IPS-15b (cell line): Measurements from ENCODE around the gene PVALEF.

Experiments
- H3K27me3 ChIP-seq: one replicate; pipeline ENCODE4 v1.6.1; 2013; ENCODE audit warnings: low read length; ENCODE audit not compliant: control insufficient read depth, insufficient read depth
- H3K36me3 ChIP-seq: one replicate; pipeline ENCODE4 v1.6.1; 2013; ENCODE audit warnings: low read length; ENCODE audit not compliant: control insufficient read depth, insufficient read depth
- H3K4me1 ChIP-seq: one replicate; pipeline ENCODE4 v1.6.1; 2013; ENCODE audit warnings: mild to moderate bottlenecking, low read length; ENCODE audit not compliant: control insufficient read depth, insufficient read depth
- H3K4me3 ChIP-seq: one replicate; pipeline ENCODE4 v1.5.1; 2013; ENCODE audit warnings: low read depth, low read length
- H3K9ac ChIP-seq: one replicate; pipeline ENCODE4 v1.6.1; 2013; ENCODE audit warnings: low read depth, mild to moderate bottlenecking, low read length
- H3K9me3 ChIP-seq: one replicate; pipeline ENCODE4 v1.6.1; 2013; ENCODE audit warnings: mild to moderate bottlenecking, low read length; ENCODE audit not compliant: control insufficient read depth, insufficient read depth

Gene PVALEF

DNA sequence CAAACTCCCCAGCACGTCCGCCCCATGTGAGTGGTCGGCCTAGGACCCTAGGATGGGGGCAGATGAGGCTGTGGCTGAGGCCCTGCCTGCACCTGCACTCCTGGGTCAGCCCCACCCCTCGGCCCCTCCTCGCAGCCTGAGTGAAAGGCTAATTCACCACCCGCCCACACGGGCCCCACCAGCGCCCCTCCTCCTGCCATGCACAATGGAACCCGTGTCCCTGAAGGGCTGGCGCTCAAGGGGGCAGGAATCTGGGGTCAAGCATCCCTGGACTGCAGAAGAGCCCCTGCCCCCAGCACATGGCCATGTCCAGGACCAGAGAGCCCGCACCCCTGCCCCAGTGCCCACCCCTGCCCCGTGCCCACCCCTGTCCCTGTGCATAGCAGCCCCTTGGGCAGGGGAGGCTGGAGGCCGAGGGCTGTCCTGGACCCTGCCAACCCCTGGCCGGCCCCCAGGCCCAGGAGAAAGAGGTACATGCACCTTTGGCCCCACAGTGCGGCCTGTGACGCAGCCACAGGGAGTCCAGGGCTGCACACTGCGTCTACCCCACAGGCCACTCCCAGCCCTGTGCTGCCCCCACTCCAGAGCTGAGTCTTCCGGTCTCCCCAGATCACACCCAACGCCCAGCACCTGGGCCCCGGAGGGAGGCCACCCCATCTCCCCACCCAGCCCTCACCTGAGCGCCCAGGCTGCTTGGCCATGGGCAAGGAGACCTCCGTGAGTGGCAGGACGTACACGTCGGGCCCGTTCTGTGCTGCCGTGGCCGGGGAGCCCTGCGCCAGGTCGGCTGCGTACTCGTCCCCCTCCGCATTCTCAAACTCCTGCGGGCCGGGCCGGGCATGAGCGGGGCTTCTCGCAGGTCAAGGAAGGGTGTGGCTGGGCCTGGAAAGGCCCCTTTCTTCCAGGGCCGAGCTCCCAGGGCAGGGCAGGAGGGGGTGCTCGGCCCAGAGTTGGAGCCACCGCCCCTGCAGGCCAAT lies 34.6 kb upstream of the PVALEF start:
- no peak overlapping the region for H3K9ac ChIP-seq

DNA sequence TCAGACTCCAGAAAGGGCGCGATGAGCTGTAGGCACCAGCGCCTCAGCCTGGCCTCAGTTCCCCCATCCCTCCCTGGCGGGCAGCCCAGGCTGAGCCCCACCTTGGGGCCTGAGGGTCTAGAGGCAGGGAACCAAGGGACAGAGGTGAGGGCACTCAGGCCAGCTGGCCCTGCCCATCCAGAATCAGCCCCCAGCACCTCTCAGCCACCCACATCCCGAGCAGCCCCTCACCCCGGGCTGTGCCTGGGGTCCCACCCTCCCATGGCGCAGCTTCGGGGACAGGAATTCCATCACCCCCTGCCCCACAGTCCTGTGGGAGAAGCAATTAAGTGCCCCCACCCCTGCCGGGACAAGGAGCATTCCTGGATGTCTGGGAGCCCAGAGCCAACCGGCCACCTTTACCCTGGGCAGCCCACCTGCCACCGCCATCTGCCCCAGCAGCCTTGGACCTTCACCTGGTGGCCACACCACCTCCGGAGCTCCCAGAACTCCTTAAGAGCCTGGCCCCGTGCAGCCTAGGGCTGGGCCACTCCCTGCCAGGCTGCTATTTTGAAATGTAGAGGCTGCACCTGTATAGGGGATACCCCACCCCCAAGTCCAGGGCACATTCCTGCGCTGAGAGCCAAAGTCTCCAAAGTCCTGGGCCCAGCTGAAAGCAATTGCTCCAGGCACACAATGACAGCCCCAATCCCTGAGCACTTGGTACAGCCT lies 33.7 kb upstream of the PVALEF start:
- no peaks in the 10 kb centered on the region for H3K4me1 ChIP-seq
- no peak overlapping the region for H3K4me3 ChIP-seq
- H3K27me3 ChIP-seq: no peaks in the 10 kb centered on the region
- no peaks in the 10 kb centered on the region for H3K9me3 ChIP-seq
- H3K9ac ChIP-seq: peak overlapping the region; percentile 54
- H3K36me3 ChIP-seq: no peaks in the 10 kb centered on the region

More for the DNA sequence above, 34.6 kb upstream of the PVALEF start:
- no peaks in the 10 kb centered on the region for H3K9me3 ChIP-seq
- H3K4me1 ChIP-seq: no peaks in the 10 kb centered on the region
- H3K4me3 ChIP-seq: no peak overlapping the region
- no peaks in the 10 kb centered on the region for H3K27me3 ChIP-seq
- H3K36me3 ChIP-seq: no peaks in the 10 kb centered on the region

DNA sequence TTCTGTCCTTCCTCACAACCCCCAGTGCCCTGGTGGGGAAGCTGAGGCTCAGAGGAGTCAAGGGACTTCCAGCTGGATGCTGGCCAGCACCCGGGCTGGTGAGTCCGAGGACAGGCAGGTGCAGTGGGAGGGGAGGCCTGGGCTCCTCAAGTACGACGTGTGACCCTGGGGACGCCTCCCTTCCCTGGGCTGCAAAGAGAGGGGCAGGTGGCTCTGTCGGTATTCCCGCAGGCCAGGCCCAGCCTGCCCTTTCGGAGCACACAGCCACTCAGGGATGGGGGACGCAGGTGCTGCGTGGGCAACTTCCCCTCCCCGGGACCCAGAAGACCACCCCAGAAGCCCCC lies 33.1 kb upstream of the PVALEF start:
- Histone ChIP-seq H3K4me1 (no peaks in the 10 kb centered on the region), H3K9me3 (no peaks in the 10 kb centered on the region), H3K36me3 (no peaks in the 10 kb centered on the region), H3K9ac (peak overlapping the region; percentile 54), H3K4me3 (no peak overlapping the region), H3K27me3 (no peaks in the 10 kb centered on the region)

DNA sequence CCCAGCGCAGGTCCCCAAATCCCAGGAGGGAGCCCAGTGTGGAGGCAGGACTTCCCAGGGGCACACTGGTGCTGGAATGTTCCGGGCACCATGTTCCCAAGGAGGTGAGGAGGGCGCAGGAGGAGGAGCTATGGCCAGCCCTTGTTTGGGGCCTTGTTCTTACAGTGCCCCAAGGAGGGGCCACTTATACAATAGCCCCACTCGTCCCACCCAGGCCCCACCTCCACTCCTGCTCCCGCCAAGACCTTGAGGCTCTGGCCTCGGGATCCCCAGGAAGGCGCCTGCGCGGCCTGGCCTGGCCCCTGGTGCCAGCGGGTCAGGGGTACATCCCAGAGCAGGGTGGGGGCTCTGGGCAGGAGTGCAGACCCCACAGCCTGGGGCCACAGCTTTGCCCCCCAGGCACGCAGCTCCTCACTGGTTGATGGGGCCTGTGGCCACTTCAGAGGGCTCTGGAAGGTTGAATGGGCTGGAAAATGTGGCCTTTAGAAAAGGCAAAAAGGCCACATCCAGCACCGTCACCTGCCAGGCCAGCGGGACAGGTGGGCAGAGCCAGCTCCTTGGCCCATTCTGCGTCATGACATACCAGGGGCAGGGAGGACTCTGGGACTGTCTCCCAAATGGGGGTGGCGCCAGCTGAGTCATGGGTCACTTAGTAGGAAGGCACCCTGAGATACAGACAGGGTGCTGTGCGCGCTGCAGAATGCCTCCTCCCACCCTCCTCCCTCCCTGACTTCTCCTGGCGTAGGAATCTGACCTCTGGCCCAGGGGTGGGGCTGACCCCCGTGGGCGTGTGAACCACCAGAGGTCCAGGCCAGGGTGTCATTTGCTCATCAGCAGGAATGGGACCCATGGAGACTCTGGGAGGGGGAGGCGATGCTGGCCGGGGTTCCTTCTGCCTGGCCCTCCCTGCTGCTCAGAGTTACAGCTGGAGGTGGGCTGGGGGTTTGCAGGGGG lies 32.3 kb upstream of the PVALEF start:
- Histone ChIP-seq H3K4me3 (no peak overlapping the region), H3K9me3 (no peaks in the 10 kb centered on the region), H3K36me3 (no peaks in the 10 kb centered on the region), H3K9ac (no peak overlapping the region), H3K4me1 (no peaks in the 10 kb centered on the region), H3K27me3 (no peaks in the 10 kb centered on the region)

DNA sequence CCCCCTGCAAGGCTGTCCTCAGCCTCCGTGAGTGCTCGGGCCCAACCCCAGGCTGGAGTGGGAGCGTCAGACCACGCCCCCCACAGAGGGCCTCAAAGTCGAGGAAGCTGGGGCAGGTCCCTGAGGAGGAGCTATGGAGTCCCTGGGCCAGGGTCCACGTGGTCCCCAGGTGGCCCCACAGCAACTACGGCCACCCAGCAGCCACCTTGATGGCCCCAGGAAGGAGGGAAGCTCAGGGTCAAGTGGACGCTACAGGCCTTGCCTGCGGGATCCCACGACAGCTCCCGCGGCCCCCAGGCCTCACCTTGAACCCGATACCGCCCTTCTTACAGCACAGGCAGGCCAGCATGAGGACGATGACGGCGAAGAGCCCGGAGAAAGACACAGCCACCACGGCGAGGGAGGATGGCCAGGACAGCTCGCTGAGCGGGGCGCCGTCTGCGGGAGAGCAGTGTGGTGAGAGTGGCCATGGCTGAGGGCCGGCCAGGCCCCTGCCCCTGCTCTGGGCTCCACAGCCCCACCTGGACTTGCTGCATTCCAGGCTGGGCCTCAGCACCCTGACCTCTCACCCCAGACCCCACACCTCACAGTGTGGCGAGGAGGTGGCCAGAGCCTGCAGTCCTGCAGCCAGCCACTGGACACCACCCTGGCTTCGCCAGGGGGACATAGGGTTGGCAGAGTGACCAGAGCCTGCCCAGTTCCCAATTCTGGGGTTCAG lies 31.1 kb upstream of the PVALEF start:
- no peaks in the 10 kb centered on the region for H3K36me3 ChIP-seq
- no peak overlapping the region for H3K9ac ChIP-seq
- no peaks in the 10 kb centered on the region for H3K27me3 ChIP-seq
- H3K9me3 ChIP-seq: no peaks in the 10 kb centered on the region
- no peaks in the 10 kb centered on the region for H3K4me1 ChIP-seq
- H3K4me3 ChIP-seq: no peak overlapping the region

DNA sequence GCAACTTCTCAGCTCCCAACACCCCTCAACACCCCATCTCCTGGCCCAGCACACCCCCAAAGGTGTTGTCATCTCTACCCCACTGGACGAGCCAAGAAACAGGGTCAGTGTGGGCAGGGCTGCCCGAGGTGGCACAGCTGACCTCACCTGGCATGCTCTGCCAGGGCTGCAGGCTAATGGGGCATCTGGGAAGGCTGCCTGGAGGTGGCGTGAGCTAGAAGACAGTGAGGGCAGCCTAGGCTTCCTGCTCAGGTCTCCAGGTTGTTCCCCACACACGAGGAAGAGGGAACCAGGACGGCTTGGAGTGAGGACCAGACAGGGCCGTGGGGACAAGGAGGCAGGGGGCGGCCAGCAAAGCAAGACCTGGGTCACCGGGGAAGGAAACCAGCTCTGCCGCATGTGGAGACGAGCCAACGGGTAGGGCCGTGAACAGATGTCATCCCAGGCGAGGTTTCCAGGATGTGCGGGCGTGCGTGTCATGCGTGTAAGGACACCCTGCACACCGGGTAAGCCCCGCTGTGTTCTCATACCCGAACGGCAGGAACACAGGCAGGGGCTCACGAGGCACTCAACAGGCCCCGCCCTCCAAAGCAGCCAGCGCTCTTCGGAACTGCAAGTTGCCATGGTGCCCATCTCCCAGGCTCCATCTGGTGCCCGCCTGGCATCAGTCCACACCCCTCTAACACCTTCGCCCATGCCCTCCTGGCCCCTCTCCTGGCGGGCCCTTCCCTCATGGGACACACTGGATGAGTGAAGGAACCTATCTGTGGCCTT lies 29.6 kb upstream of the PVALEF start:
- Histone ChIP-seq H3K9ac (no peak overlapping the region), H3K9me3 (no peaks in the 10 kb centered on the region), H3K4me3 (no peak overlapping the region), H3K4me1 (no peaks in the 10 kb centered on the region), H3K36me3 (no peaks in the 10 kb centered on the region), H3K27me3 (no peaks in the 10 kb centered on the region)

DNA sequence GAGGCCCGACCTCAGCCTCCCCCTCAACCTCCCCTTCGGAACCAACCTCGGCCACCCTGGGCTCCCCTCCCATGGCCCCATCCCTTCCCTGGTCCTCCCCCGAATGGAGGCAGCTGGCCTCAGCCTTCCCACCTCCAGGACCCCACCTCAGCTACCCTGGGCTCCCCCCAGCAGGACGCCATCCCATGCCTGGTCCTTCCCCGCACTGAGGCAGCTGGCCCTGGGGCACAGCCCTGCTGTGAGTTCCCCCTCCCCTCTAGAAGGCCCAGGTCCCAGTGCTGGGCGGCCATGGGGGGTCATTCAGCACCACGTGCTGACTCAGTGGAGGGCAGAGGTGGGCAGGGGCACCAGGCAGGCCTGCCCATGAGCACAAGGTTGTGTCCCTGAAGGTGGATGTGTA lies 28.9 kb upstream of the PVALEF start:
- Histone ChIP-seq H3K4me3 (no peak overlapping the region), H3K27me3 (no peaks in the 10 kb centered on the region)

DNA sequence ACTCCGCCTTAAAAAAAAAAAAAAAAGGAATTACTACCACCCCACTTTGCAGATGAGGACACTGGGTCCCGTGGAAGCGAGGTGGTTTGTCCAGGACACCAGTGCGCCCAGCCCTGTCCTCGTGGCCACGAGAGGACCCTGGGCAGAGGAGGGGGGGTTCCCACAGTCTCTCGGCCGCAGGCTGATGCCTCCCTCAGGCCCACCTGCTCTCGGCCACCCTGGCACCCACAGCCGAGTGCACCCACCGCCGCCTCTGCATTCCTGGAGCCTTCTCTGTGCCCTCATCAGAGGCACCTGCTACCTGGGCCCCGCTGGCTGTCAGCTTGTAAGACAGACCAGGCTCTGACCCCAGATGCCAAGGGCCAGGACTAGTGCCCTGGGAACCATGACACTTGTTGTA lies 28.1 kb upstream of the PVALEF start:
- H3K9me3 ChIP-seq: no peaks in the 10 kb centered on the region
- no peak overlapping the region for H3K9ac ChIP-seq

More for the DNA sequence above, 28.9 kb upstream of the PVALEF start:
- no peaks in the 10 kb centered on the region for H3K9me3 ChIP-seq
- H3K9ac ChIP-seq: no peak overlapping the region
- no peaks in the 10 kb centered on the region for H3K4me1 ChIP-seq
- no peaks in the 10 kb centered on the region for H3K36me3 ChIP-seq

DNA sequence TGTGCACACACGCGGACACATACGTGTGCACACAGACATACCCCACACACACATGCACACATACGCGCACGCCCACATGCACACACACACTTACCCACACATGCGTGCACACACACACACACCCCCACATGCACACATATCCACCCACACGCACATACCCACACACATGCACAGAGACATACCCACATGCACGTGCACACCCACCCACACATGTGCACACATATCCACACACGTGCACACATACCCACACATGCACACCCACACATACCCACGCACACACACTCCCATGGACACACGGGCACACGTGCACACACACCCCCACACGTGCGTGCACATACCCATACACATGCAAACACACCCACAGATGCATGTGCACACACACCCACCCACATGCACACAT lies 27.2 kb upstream of the PVALEF start:
- no peak overlapping the region for H3K9ac ChIP-seq
- H3K4me1 ChIP-seq: no peaks in the 10 kb centered on the region
- no peaks in the 10 kb centered on the region for H3K9me3 ChIP-seq
- no peak overlapping the region for H3K4me3 ChIP-seq
- H3K36me3 ChIP-seq: no peaks in the 10 kb centered on the region
- no peaks in the 10 kb centered on the region for H3K27me3 ChIP-seq

More for the DNA sequence above, 28.1 kb upstream of the PVALEF start:
- H3K36me3 ChIP-seq: no peaks in the 10 kb centered on the region
- no peaks in the 10 kb centered on the region for H3K4me1 ChIP-seq
- no peak overlapping the region for H3K4me3 ChIP-seq
- H3K27me3 ChIP-seq: no peaks in the 10 kb centered on the region

DNA sequence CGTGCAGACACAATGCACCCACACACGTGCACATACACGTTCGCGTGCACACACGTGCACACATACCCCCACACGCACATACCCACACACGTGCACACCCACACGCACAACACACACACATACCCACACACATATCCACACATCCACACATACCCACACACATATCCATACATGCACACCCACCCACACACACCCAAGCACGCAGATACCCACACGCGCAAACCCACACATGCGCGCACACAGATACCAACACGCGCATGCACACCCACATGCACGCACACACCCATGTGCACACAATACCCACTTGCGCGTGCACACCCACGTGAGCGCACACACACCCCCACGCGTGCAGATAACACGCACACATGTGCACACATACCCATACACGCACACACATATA lies 26.8 kb upstream of the PVALEF start:
- H3K4me1 ChIP-seq: no peaks in the 10 kb centered on the region
- no peak overlapping the region for H3K4me3 ChIP-seq
- H3K27me3 ChIP-seq: no peaks in the 10 kb centered on the region
- no peaks in the 10 kb centered on the region for H3K9me3 ChIP-seq
- no peak overlapping the region for H3K9ac ChIP-seq
- no peaks in the 10 kb centered on the region for H3K36me3 ChIP-seq
